NK-92 treated with Interleukin-12 subunit alpha and Interleukin-12 subunit beta, amount 100 ng/mL, for 24 hours (cell line): Measurements from ENCODE around the gene YIPF6.
"Not testable (repeated sequence)": the region's sequence is repeated elsewhere in the genome, so short reads cannot be mapped to it uniquely, and the experiment has no call there.

Experiments used
- DNase-seq: peaks from one replicate; lab custom pipeline; 2025; lab: John Stamatoyannopoulos, UW

YIPF6 gene

DNA sequence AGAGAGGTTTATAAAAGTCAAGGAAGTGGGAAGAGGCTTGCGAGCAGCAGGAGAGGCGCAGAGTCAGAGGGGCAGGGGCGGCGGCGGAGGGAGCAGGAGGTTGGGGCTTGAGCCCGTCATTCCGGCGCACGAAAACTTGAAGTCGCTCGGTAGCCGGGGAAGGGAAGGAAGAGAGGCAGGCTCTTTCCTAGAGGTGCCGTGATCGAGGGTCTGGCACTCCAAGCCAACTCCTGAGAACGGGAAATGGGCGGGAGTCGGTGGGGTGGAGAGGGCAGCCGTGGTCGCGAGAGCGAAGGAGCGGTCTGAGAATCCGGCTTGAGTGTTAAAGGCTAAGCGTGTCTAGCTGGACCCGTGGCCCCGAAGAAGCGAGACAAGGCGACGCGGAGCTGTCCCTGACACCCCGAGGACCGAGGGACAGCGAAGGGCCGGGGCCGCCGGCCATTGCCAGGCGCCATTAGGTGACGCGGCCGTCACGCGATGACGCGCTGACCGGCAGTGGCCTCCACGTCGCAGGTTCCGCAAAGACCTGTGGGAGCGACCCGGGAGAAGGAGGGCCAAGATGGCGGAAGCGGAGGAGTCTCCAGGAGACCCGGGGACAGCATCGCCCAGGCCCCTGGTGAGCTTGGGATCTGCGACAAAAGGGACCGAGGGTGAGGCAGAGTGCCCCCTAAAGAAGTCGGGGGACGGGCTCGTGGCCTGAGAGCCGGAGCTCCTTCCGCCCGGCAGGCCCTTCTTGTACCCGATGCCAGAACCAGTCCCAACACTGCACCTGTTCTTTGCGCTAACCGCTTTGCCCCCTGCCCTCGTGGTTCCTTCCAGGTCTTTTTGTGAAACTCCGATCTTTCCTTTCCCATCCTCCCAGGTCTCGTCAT lies at the start of gene YIPF6:
Gene YIPF6, plus strand, starts transcription at position 544 of the 872 bp plus-strand sequence. Its CDS starts 16 bp downstream, at position 560.
- DNase-seq = peak; percentile 62

- DNase-seq = no peak
Measured at GRCh38 chrX:68451720-68452119, 47.1 kb upstream of the YIPF6 start.

GRCh38 chrX:68454476-68455150 lies 44.2 kb upstream of the YIPF6 start:
- no peak for DNase-seq

DNA sequence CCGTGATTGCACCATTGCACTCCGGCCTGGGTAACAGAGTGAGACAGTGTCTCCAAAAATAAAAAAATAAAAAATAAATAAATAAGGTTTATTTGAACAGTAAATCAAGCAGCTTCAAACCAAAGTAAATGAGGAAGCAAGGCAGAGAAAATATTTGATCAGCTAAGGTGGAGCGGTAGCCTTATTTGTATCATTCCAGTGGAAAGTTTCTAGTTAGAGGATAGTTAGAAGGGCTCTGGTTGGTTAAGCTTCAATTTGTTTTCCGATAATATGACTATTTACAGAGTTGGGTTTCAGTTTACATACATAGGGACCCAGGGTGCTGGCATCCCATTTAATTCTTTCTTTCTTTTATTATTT lies 43.7 kb upstream of the YIPF6 start:
- no peak for DNase-seq

DNA sequence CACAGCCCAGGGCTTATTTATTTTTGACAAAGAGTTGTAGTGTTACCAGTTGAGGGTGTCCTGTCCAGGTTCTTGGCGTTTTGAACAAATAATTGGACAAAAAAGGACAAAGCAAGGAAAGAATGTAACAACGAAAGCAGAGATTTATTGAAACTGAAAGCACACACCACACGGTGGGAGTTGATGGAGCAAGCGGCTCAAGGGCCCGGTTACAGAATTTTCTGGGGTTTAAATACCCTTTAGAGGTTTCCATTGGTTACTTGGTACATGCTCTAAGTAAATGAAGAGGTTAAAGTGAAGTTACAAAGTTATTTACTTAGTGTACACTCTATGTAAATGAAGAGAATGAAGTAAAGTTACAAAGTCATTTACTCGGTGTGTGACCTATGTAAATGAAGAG lies 37.8 kb upstream of the YIPF6 start:
- DNase-seq = no peak

- no peak for DNase-seq
Measured at GRCh38 chrX:68461576-68461975, 37.3 kb upstream of the YIPF6 start.

DNA sequence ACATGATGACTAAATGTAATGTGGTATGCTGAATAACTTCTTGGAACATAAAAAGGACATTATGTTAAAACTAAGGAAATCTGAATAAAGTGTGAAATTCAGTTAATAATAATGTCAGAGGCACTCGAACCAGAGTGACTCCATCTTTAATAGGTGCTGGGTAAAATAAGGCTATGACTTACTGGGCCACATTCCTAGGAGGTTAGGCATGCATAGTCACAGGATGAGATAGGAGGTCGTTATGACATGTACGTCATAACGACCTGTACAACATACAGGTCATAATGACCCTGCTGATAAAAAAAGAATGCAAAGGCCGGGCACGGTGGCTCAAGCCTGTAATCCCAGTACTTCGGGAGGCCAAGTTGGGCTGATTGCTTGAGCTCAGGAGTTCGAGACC lies 36.7 kb upstream of the YIPF6 start:
- no peak for DNase-seq

GRCh38 chrX:68462653-68463052 lies 36.2 kb upstream of the YIPF6 start:
- DNase-seq = no peak

GRCh38 chrX:68463880-68464279 lies 35.0 kb upstream of the YIPF6 start:
- no peak for DNase-seq

- DNase-seq = no peak
Measured at GRCh38 chrX:68464796-68465195, 34.1 kb upstream of the YIPF6 start.

GRCh38 chrX:68480969-68481368 lies 17.9 kb upstream of the YIPF6 start:
- no peak for DNase-seq

GRCh38 chrX:68486198-68486597 lies 12.7 kb upstream of the YIPF6 start:
- DNase-seq = not testable (repeated sequence)

- DNase-seq = no peak
Measured at GRCh38 chrX:68487254-68487653, 11.6 kb upstream of the YIPF6 start.

GRCh38 chrX:68487924-68488323 lies 10.9 kb upstream of the YIPF6 start:
- no peak for DNase-seq

- DNase-seq = no peak
Measured at GRCh38 chrX:68488657-68489056, 10.2 kb upstream of the YIPF6 start.

- DNase-seq = no peak
Measured at GRCh38 chrX:68490644-68491043, 8.2 kb upstream of the YIPF6 start.

- DNase-seq = no peak
Measured at GRCh38 chrX:68492583-68492982, 6.3 kb upstream of the YIPF6 start.

DNA sequence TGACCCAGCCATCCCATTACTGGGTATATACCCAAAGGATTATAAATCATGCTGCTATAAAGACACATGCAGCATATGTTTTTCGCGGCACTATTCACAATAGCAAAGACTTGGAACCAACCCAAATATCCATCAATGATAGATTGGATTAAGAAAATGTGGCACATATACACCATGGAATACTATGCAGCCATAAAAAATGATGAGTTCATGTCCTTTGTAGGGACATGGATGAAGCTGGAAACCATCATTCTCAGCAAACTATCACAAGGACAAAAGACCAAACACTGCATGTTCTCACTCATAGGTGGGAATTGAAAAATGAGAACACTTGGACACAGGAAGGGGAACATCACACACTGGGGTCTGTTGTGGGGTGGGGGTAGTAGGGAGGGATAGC lies 5.1 kb upstream of the YIPF6 start:
- not testable (repeated sequence) for DNase-seq

DNA sequence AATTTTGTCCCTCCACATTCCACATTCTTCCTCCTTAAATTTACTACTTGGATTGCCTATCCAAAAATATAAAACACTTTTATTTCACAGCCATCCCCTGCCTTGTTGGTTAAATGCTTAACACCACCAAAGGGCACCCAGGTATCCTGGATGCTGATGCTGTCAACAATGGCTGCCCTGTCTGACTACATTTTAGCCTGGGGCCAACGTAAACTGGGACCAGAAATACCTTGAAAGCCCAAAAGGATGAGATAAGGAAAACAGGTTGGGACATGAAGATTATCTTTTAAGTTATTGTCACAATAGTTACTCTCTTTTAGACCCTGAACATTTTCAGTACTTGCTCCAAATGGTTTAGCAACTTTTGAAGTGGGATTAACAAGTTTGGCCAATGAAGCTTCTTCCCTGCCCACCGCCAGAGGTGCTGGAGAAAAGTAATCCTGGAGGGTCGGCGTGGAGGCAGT lies 775 bp upstream of the YIPF6 start:
- DNase-seq = no peak

DNA sequence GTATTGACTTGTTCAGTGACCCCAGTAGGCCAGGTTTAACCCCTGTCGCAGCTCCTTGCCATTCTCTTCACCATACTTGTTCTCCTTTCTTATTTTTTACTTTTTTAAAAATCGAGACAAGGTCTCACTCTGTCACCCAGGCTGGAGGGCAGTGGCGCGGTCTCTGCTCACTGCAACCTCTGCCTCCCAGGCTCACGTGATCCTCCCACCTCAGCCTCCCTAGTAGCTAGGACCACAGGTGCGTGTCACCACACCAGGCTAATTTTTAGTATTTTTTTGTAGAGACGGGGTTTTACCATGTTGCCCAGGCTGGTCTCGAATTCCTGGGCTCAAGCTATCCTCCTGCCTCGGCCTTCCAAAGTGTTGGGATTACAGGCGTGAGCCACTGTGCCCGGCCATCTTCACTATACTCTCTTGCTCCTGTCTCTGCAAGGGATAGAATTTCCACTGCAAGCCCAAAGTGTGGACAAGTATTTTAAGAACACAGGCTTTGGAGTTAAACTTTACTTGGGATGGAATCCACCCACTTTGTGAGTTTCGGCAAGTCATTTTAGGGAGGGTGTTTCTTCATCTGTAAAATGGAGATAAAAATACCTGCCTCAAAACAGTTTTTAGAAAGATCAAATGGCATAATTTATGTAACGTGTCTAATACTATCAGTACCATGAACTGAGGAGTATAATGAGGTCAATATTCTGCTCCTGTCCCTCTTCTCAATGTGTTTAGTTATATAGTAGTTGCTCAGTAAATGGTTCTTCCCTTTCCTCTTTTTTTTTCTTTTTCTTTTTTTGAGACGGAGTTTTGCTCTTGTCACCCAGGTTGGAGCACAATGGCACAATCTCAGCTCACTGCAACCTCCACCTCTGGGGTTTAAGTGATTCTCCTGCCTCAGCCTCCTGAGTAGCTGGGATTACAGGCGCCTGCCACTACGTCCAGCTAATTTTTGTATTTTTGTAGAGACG lies 973 bp downstream of the YIPF6 start:
- DNase-seq = no peak

- peak; percentile 3 for DNase-seq
Measured at GRCh38 chrX:68503836-68504636, 5.2 kb downstream of the YIPF6 start.
